Activated B cell treated with CpG ODN at 0.5 μM for 24 hours (primary cell): ENCODE results near the gene FKRP. TPM values are rescaled to one million over a fixed set of nuclear protein-coding genes. Genes with fewer than 3 reads are reported as not detected.
"Not testable (repeated sequence)": the region's sequence is repeated elsewhere in the genome, so short reads cannot be mapped to it uniquely, and the experiment has no call there.

Experiments used
- ATAC-seq: fragments of 200-7000 bp; cut with Tn5 transposase; one replicate; pipeline ENCODE4 v1.10.0; 2021; ENCODE audit warnings: low read depth, mild to moderate bottlenecking, moderate library complexity
- CTCF ChIA-PET: fragments of 350-600 bp; sonication (Branson Sonifier 250); formaldehyde crosslinking; loops from one replicate; lab custom pipeline; 2021; ENCODE audit warnings: antibody characterized with exemption; lab: Charles Lee
- POLR2A ChIA-PET: fragments of 350-600 bp; sonication (Branson Sonifier 250); formaldehyde crosslinking; loops from one replicate; lab custom pipeline; 2021; ENCODE audit warnings: antibody characterized with exemption; lab: Charles Lee
- DNase-seq: peaks from one replicate; pipeline ENCODE4 v3.0.0; 2022
- H3K27ac Mint-ChIP-seq: one replicate; pipeline ENCODE4 v1.8.0; 2020; ENCODE audit warnings: mixed read lengths
- H3K27me3 Mint-ChIP-seq: one replicate; pipeline ENCODE4 v1.8.0; 2021; ENCODE audit warnings: mixed read lengths
- H3K36me3 Mint-ChIP-seq: one replicate; pipeline ENCODE4 v1.8.0; 2021; ENCODE audit warnings: low read depth, mixed read lengths
- H3K4me1 Mint-ChIP-seq: one replicate; pipeline ENCODE4 v1.8.0; 2021; ENCODE audit warnings: mixed read lengths
- H3K4me3 Mint-ChIP-seq: one replicate; pipeline ENCODE4 v1.8.0; 2020; ENCODE audit warnings: mild to moderate bottlenecking, mixed read lengths
- H3K9me3 Mint-ChIP-seq: one replicate; pipeline ENCODE4 v1.8.0; 2020; ENCODE audit warnings: mixed read lengths
- CTCF ChIP-seq: fragments of 200-600 bp; IDR thresholded peaks from one replicate; pipeline ENCODE4 v1.8.0; 2022; ENCODE audit warnings: antibody characterized with exemption, mild to moderate bottlenecking
- intact Hi-C: fragments of 100-400 bp; cut with micrococcal nuclease; formaldehyde crosslinking; loops from one replicate; pipeline ENCODE4 v1.15.1; 2024
- total RNA-seq: library from RNA; stranded (reverse); gene quantifications from 2 replicates; pipeline ENCODE4 v1.2.3, GENCODE V29; 2022

FKRP gene
- total RNA-seq, 1 donor from 2014 or later, result 35.8 TPM

GRCh38 chr19:46773018-46773399 lies 27.2 kb downstream of the FKRP start:
- intact Hi-C loops, result no loop called here
- no peak overlapping the region for H3K27ac Mint-ChIP-seq
- POLR2A ChIA-PET, result interaction anchor here (0.6 to 1.2 kb wide), 2 partner anchors 15 to 157 kb away, joined by 3 to 5 read pairs; partner anchors contain the start of gene SLC1A5

GRCh38 chr19:46775642-46776258 lies 29.9 kb downstream of the FKRP start:
- POLR2A ChIA-PET, result interaction anchor here (0.7 to 1.2 kb wide), 2 partner anchors 11 to 13 kb away, joined by 3 to 4 read pairs; partner anchors contain the start of gene SLC1A5
- CTCF ChIA-PET, result interaction anchor here (1.3 to 1.6 kb wide), 2 partner anchors 10 to 18 kb away, joined by 3 to 4 read pairs; no protein-coding TSS in a partner anchor
- intact Hi-C loops, result no loop called here

More at GRCh38 chr19:46773018-46773399, 27.2 kb downstream of the FKRP start:
- no peak for TF ChIP-seq CTCF
- DNase-seq (no peak), ATAC-seq (no peak)
- CTCF ChIA-PET, result interaction anchor here (1.4 kb wide), 1 partner anchor 12 kb away, joined by 4 read pairs; no protein-coding TSS in a partner anchor
- Mint-ChIP-seq H3K27me3 (no peaks in the 10 kb centered on the region), H3K4me3 (no peak overlapping the region), H3K4me1 (no peaks in the 10 kb centered on the region), H3K9me3 (no peaks in the 10 kb centered on the region), H3K36me3 (peaks cover 46% of the 10 kb centered on the region)

GRCh38 chr19:46776927-46777911 lies 31.4 kb downstream of the FKRP start:
- TF ChIP-seq CTCF, result no peak
- H3K27ac Mint-ChIP-seq, result no peak overlapping the region

More at GRCh38 chr19:46775642-46776258, 29.9 kb downstream of the FKRP start:
- Mint-ChIP-seq H3K27ac (no peak overlapping the region), H3K4me3 (no peak overlapping the region), H3K9me3 (no peaks in the 10 kb centered on the region), H3K4me1 (peaks cover 4% of the 10 kb centered on the region), H3K36me3 (peaks cover 62% of the 10 kb centered on the region), H3K27me3 (no peaks in the 10 kb centered on the region)
- ATAC-seq (no peak), DNase-seq (no peak)
- no peak for TF ChIP-seq CTCF

GRCh38 chr19:46777956-46778645 lies 32.2 kb downstream of the FKRP start:
- POLR2A ChIA-PET, result interaction anchor here (0.7 kb wide), 1 partner anchor 11 kb away, joined by 4 read pairs; no protein-coding TSS in a partner anchor
- CTCF ChIA-PET, result interaction anchor here (1.3 to 1.9 kb wide), 3 partner anchors 20 to 62 kb away, joined by 3 to 5 read pairs (median 3); no protein-coding TSS in a partner anchor

More at GRCh38 chr19:46776927-46777911, 31.4 kb downstream of the FKRP start:
- H3K36me3 Mint-ChIP-seq, result peaks cover 72% of the 10 kb centered on the region
- intact Hi-C loops, result no loop called here
- ChIA-PET CTCF (interaction anchor here (1.3 to 1.9 kb wide), 3 partner anchors 8 to 63 kb away, joined by 3 to 5 read pairs (median 3); no protein-coding TSS in a partner anchor), POLR2A (interaction anchor here (0.7 kb wide), 1 partner anchor 10 kb away, joined by 4 read pairs; no protein-coding TSS in a partner anchor)
- no peaks in the 10 kb centered on the region for H3K27me3 Mint-ChIP-seq
- no peak overlapping the region for H3K4me3 Mint-ChIP-seq
- H3K4me1 Mint-ChIP-seq, result peaks cover 4% of the 10 kb centered on the region
- ATAC-seq (no peak), DNase-seq (no peak)
- H3K9me3 Mint-ChIP-seq, result no peaks in the 10 kb centered on the region

More at GRCh38 chr19:46777956-46778645, 32.2 kb downstream of the FKRP start:
- H3K4me1 Mint-ChIP-seq, intact Hi-C loops, H3K9me3 Mint-ChIP-seq, H3K27me3 Mint-ChIP-seq, DNase-seq, H3K4me3 Mint-ChIP-seq, ATAC-seq, H3K27ac Mint-ChIP-seq: not testable (repeated sequence)
- peaks cover 75% of the 10 kb centered on the region for H3K36me3 Mint-ChIP-seq
